HG03460 (cell line): Measurements from ENCODE around the gene BRINP2.

ENCODE experiments used
- ATAC-seq: cut with Tn5 transposase; IDR thresholded peaks from one replicate; pipeline ENCODE4 v1.9.1; 2021; ENCODE audit not compliant: unreplicated experiment

BRINP2 gene

DNA sequence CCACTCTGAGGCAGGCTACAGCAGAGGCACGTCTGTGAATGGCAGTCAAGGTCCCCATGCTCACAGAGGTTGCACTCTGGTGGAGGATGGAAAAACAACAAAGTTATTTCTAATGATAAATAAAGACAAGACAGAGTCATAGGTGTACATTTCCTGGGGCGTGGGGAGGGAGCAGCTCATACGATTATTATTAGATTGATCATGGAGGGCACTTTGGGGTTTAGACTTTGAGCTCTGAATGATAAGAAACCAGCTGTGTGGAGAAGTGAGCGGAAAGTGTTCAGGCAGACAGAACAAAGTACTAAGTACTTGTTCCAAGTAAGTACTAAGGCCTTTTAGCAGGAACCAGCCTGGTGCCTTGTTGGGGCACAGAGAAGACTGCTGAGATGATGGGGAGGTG, 86.8 kb downstream of the BRINP2 start:
- ATAC-seq: no peak

DNA sequence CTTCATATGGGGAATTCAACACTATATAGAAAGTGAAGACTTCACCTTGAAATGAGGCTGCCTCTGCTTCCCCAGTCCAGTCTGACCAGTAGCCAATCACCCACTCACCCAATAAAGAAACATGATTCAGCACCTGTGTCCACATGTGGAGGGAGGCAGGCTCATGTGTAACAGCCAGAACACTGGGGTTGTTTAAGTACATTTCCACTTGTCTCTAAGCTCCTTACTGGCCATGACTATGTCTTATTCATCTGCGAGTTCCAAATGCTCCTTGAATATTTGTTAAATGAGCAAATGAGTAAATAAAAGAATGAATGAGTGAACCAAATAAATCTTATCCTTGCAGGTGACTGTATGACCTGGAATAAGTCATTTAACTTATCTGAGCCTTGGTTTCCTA, 100.1 kb downstream of the BRINP2 start:
- no peak for ATAC-seq

DNA sequence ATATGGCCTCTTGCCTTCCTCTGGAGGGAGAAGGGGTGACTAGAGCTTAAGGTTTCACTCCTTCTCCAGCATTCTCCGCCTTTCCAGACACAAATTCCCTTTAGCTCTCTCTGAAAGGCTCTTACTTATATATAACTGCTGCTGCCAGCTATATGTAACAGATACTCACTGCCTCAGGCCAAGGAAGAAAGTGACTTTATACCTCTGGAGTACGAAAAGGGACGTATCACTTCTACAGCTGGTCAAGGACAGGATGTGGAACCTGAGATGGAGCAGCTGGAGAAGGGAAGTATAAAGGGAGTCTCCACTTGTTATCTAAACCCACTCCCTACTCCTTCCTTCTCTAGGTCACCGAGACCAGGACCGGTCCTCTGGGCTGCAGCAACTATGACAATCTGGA, 102.4 kb downstream of the BRINP2 start:
- no peak for ATAC-seq

DNA sequence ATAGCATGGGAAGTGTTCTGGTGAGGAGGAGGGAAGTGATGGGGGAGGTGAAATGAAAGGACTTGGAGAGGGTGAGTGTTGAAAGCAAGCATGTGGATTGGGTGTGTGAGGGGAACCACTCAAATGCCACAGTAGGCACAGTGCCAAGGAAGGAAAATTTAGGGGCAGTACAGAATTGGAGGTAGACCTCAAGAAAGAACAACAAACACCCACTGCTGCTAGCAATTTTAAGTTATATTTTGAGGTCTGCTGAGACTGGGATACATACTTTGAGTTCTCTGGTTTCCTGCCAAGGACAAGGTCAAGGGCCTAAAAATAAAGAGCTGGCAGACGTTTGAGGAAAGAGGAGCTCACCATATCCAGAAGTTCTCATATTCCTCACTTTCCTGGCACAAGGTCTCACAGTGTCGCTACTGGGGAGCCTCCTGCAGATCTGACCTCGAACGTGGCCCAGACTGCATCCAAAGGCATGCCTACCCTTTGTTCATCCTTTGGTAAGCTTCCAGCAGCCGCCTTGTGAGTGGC, 104.0 kb downstream of the BRINP2 start:
- ATAC-seq: no peak

DNA sequence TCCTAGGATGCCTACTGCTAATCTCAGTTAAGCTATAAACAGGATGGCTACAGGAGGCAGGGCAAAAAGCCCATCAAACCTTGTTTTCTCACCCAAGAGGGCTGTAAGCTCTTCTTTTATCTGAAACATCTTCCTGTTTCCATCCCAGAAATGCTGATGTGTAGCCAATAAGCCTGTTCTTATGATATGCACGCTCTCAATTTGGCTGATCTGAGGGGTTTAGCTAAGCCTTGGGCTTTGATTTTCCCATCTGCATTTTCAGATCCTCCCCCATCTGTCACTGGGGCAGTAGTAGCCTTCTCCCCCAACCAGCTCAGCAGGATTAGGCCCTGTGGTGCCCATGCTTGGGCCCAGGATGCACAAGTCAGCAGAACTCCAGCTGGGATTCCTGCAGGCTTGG, 105.0 kb downstream of the BRINP2 start:
- ATAC-seq: no peak

DNA sequence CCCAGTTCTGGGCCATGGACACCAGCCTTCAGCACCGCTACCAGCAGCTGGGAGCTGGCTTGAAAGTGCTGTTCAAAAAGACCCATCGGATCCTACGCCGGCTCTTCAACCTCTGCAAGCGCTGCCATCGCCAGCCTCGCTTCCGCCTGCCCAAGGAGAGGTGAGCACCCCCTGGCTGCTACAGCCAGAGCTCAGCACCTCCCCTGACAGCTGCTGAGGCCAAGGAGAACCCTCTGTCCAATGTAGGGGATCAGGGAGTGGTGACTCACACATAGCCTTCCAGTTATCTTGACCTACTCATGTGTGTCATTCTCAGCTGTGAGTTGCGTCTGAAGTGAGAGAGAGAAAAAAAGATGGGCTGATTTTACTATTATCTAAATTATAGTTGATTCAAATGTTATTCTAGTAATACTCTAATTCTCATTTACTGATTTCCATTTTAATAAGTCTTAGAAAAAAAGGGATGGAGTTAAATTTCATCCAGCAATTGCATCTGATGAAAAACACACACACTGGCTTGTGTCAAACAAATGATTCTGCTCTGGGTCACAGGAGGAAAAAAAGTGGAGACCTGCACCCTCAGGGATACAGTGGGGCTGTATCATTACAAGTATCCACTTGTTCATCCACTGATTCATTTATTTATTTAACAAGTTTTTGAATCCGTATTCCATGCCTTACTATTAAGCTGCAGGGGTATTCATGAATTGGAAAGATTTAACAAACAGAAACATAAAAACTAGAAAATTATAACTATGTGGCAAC, 108.0 kb downstream of the BRINP2 start:
- ATAC-seq: no peak

DNA sequence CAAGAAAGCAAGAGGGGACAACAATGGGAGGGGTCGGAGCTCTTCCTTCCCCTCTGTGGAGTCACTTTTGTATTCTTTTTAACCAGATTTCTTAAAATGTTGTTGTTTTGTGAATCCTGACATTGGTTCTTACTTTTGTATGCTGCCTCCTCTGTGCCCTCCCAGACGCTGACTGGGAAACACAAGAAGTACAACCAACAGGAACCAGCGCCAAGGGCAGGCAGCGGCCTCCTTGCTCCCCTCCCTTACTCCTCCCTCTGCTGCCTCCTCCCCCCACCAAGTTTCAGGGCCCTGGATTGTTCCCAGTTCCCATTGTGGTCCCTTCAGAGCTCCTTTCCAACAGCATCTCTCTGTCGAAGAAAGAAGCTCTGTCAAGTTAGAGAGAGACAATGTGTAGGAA, 111.1 kb downstream of the BRINP2 start:
- no peak for ATAC-seq

DNA sequence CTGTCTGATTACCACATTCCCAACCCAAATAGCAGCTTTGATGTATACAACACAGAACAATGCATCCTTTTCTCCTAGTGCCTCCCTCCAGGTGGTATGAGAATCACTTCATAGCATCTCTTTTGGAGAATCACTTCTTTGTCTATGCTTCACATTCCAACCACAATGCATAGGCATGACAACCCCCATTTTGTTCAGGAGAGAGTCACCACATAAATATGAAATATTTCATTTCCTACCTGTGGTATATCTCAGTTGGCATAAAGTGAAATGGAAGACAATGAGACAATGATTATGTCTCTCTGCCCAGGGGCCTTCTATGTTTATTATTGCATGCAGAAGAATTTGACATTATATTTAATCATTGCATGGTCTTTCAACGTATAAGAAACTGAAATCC, 112.2 kb downstream of the BRINP2 start:
- no peak for ATAC-seq

DNA sequence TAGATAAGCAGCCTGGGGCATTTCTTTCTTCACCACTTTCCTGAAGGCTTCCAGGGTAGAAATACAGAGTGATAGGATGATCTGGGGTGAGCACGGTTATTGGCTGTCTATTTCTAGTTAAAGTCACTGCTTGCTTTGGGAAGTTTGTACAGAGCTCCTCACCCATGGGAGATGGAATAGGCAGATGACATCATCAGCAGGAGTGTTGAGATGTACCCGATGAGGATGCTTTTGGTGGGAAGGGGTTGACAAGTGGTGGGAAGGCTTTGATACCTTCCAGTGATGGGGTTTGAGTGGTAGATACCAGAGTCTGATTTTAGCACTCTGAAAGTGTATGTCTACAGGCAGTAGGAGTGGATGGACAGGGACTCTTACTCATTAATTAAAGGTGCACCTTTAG, 112.6 kb downstream of the BRINP2 start:
- no peak for ATAC-seq

DNA sequence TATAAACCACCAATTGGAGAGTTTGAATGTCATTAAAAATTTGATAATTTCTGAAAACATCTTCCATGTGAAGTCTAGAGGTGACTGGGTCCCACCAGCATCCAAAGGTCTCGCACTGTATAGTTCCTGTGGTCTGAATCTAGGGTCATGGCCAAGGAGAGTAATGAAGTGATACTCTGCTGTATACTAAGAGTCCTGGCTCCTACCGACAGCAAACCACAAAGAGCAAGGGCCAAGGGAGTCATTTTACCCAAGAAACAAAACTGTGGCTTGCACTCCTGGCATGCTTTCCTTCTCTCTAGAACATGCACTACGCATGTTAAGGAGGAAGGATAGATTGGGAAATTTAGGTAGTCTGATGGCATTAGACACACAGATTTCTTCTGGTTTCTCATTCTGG, 115.6 kb downstream of the BRINP2 start:
- no peak for ATAC-seq

DNA sequence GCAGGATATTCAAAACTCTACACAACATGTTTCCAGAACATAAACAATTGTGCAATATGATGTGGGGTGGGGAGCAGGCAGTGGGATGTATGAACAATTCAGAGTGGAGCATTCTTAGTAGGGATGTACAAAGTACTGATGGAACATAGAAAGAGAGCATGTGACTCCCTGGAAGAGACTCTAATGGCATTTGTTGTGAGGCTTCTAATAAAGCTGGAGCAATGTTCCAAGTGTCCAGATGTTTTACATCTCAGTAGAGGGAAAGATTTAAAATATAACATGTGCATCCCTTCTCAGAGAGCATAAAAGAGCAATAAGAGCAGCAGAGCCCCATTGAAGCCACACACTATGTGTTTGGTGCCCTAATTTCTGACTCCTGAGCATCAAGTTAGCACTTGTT, 116.5 kb downstream of the BRINP2 start:
- ATAC-seq: no peak

DNA sequence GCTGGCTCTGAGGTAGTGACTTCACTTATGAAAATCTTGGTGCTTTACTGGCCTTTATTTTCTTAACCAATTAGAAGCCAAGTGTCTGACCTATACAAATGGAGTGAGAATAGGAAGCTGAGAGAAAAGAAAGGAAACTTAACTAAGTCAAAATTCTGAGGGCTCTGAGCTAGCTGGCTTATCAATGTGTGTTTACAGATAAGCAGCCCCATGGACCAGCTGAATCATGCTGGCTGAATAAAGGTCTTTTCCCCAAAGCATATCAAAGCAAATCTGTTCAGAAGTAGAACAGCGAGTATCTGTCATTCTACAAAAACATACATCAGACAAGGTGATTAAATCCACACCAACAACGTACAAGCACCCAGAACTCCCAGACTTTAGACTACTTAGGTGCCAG, 117.2 kb downstream of the BRINP2 start:
- no peak for ATAC-seq

DNA sequence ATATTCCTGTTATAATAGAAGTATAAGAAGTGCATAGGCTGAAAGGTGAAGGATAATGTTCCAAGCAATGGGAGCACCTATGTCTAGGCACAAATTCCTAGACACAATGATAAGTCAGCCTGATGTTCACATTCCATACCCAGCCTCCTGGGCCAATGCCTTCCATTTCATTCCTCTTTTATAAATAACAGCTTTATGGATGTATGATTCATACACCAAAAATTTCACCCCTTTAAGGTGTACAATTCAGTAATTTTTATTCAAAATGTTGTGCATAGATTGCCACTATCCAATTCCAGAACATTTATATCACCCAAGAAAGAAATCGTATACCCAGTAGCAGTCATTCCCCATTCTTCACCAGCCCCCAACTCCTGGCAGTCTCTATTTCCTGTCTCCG, 118.8 kb downstream of the BRINP2 start:
- no peak for ATAC-seq

DNA sequence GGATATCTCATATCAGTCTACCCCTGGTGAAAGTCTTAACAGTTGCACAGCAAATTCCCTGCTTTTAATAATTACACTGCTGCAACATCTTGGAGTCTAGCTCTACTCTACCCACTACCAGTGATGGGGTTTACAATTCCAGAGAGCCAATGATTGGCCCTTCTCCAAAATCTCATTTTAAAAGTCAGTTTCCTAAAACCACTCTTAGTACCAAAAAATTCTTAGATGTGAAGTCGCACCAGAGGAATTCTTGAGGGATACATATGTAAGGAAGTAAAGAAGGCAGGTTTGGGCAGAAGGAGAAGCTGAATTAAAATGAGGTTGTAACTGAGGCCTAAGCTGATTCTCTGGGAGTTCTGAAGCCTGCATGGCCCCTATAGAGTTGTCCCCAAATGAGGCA, 129.7 kb downstream of the BRINP2 start:
- no peak for ATAC-seq

DNA sequence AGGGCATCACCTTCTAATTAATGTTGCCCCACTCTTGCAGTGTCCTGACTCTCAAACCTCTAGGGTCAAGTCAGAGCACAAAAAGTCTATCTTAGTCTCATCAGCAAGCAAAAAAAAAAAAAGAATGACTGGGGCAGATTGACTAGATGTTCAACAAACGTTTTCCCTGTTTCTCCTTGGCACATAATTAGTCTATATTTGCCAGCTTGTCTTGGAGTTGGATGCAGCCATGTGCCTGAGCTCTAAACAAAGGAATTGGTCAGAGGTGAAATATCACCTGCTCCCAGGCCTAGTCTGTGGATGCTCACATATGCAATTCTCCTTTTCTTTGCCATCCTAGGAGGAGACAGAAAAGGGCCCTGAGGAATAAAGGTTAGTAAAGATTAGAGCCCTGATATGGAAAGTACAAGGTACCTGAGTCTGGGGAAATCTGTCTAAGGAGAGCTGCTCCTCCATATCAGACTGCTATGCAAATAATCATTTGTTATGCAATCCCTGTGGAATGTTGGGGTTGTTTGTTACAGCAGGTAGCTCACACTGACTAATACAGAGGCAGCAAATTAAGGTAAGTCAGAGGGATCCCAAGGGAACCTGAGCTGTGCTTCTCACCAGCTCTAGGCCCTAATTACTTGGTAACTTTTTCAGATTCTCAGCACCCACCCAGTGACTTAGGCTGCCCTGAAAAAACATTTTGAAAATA, 130.8 kb downstream of the BRINP2 start:
- no peak for ATAC-seq

DNA sequence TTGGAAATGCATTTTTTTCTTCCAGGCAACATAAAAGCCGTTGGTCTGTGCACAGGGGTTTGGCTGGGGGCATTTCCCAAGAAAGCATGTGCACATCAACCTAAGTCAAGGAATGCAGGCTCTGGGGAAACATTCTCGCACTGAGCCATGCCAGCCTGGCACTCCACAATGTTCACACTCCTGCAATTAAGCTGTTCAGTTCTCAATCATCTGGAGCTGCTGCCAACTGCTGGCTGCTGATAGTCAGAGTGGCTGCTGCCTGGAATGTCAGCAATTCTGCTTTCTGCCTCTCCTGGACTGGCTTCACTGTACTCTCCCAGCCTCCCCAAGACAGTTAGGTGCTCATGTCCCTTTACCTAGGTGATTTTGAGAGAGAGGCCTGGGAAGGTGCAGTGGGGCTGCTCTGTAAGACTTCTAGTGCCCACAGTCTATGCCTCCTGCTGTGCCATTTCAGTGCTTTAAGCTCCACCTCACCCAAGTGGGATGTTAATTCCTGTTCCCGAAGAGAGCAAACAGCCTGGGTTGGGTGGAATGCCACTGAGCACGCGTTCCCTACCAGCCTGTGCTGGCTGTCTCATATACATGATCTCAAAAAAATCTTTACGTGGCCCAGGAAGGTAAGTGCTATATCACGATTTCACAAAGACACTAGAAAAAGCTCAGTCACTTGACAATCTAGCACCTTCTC, 131.7 kb downstream of the BRINP2 start:
- no peak for ATAC-seq

DNA sequence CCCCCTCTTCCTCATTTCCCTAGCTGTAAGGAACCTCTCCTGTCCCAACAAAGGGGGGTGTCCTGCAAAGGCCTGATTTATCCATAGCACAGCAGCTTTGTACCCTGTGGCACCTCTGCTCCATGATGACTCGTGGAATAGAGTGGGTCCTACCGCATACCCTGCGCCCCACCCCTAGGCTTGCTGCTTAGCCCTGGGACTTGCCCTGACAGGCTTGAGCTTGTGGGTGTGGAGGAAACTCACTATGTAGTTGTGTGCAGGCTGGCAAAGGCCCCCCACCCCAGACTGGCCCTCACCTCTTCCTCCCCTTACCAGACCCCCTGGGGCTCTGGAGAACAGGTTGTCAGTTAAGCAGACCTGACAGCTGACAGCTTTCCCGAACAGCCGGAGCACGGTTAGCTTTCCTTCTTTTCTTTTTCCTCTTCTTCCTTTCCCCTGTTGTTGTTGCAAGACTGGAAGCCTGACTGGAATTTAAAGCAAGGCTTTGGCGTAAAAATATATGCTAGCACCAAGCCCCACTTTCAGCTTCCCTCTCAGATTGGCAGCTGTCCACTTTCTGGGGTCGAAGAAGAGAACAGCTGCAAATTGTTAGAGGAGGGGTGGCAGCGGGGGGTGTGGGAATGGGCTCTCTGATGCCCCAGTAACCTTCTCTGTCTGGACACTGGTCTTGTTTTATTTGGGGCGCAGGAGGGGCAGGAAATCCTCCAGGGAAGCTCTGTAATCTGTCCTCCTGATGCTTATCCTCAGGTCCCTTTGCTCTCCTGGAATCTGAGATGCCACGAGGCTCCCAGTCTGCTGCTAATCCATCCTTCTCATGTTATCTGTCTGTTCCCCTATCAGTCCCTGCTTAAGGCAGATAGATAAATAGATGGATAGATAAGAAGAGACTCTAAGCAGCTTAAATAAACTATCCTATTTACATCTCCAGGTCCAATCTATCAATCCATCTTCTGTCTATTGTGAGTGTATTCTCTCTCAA, 134.6 kb downstream of the BRINP2 start:
- ATAC-seq: no peak

DNA sequence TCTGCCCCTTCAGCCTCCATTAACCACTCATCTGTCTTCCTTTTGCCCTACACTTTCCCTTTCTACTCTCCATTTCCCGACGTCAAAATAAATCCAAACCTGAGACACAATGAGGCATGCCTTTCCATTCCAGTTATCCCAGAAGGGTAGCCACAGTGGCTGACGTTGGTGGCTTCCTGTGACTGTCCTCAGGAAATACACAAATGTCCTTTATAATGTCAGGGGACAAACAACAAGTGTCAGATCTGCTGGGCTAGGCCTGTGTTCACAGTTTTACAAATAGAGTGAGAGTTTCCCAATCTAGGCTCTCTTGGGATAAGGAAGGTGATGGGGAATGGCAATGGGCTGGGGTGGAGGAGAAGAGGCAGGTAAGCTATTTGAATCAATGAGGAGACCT, 135.3 kb downstream of the BRINP2 start:
- ATAC-seq: no peak

DNA sequence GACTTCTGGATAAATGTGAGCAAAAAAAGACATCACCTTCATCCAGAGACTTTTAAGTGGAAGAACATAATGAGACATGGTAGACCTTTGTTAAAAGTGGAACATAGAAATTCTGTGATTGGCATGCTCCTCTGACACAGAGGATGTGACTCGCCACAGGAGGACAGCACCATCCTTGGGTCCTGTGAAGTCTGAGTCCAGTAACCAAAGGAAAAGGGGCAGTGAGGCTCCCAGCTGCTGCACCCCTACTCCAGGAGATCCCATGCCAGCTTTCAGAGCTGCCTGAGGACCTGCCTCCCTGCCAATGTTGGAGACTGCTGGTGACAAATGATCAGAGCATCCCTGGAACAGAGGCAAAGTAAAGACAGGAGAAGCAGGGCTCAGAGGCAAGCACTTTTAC, 136.2 kb downstream of the BRINP2 start:
- ATAC-seq: no peak

DNA sequence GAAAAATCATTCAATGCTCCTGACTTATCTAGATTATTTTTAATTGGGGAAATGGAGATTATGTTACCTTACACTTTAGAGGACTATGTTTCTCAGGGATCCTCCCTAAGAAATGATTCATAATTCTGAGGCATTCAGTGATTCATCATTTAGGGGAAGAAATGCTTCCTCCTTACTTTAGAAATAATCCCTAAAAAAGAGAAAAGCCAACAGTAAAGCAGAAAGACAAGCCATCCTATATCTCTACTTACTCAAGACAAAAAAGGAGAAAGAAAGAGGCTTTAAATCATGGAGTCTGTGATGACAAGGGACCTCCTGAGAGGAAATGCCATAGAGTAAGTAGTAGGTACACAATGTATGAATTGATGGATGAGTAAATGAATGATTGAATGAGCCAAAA, 137.0 kb downstream of the BRINP2 start:
- ATAC-seq: no peak

DNA sequence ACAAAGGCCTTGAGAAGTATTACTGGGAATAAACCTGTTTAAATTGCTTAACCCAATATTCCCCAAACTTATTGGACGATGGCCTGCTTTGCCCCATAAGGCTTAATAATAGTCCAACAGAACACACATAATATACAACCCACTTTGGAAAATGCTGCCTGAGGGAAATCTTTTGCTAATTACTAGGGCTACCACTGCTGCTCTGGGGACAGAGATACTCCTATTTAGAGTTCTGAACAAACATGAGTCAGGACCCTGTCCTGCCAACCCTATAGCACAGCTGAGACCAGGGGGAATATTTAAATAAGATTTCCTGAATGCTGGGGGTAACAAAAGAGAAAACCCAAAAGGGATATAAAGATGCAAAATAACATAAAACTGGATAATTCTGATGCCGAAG, 139.1 kb downstream of the BRINP2 start:
- no peak for ATAC-seq
